Mesothelial cell of epicardium (in vitro differentiated cells): ENCODE measurements around the gene FYN. TPM values are rescaled to one million over a fixed set of nuclear protein-coding genes. Genes with fewer than 3 reads are reported as not detected.
A peak's percentile ranks its signal among the peaks of the same experiment; 100 is the strongest.

Experiments
- DNase-seq, 2 experiments: peaks; one replicate each; pipeline ENCODE4 v3.0.0; 2021; ENCODE audit warnings: low spot score in 2 of 2; ENCODE audit not compliant: unreplicated experiment in 2 of 2
- H3K27ac Mint-ChIP-seq: 2 replicates; pipeline ENCODE4 v1.8.0; 2021; ENCODE audit warnings: mixed read lengths
- H3K27me3 Mint-ChIP-seq: 2 replicates; pipeline ENCODE4 v1.8.0; 2021; ENCODE audit warnings: low read depth, mixed read lengths
- H3K36me3 Mint-ChIP-seq: 2 replicates; pipeline ENCODE4 v1.8.0; 2021; ENCODE audit warnings: mixed read lengths
- H3K4me1 Mint-ChIP-seq: 2 replicates; pipeline ENCODE4 v1.8.0; 2021; ENCODE audit warnings: mixed read lengths
- H3K4me3 Mint-ChIP-seq: 2 replicates; pipeline ENCODE4 v1.8.0; 2021; ENCODE audit warnings: mild to moderate bottlenecking, moderate library complexity, mixed read lengths
- H3K9me3 Mint-ChIP-seq: 2 replicates; pipeline ENCODE4 v1.8.0; 2021; ENCODE audit warnings: mixed read lengths
- CTCF ChIP-seq: fragments of 200-600 bp; sonication (generic); IDR thresholded peaks from one replicate; pipeline ENCODE4 v1.5.0; 2021; ENCODE audit warnings: antibody characterized with exemption; ENCODE audit not compliant: unreplicated experiment
- total RNA-seq: library from RNA; stranded (reverse); gene quantifications from 3 replicates; pipeline ENCODE4 v1.2.1, GENCODE V29; 2021

FYN gene
- total RNA-seq, 1 donor from 2014 or later, result 115 TPM

- Mint-ChIP-seq H3K4me3 (no peak overlapping the region), H3K4me1 (no peaks in the 10 kb centered on the region), H3K27ac (no peak overlapping the region), H3K27me3 (no peaks in the 10 kb centered on the region), H3K9me3 (peaks cover 6% of the 10 kb centered on the region), H3K36me3 (peaks cover 35% of the 10 kb centered on the region)
- DNase-seq, result no peak
- no peak for TF ChIP-seq CTCF
Measured at GRCh38 chr6:111737065-111737521, 136.2 kb downstream of the FYN start.

- Mint-ChIP-seq H3K4me3 (no peak overlapping the region), H3K27me3 (no peaks in the 10 kb centered on the region), H3K4me1 (peaks cover 4% of the 10 kb centered on the region), H3K36me3 (peaks cover 41% of the 10 kb centered on the region), H3K27ac (no peak overlapping the region), H3K9me3 (peaks cover 6% of the 10 kb centered on the region)
- no peak for DNase-seq
- TF ChIP-seq CTCF, result no peak
Measured at GRCh38 chr6:111736005-111736608, 137.1 kb downstream of the FYN start.

GRCh38 chr6:111734068-111735061, 138.9 kb downstream of the FYN start:
- no peak overlapping the region for H3K4me3 Mint-ChIP-seq
- H3K27ac Mint-ChIP-seq, result no peak overlapping the region
- H3K4me1 Mint-ChIP-seq, result peaks cover 4% of the 10 kb centered on the region
- no peak for DNase-seq
- TF ChIP-seq CTCF, result no peak
- no peaks in the 10 kb centered on the region for H3K27me3 Mint-ChIP-seq
- peaks cover 29% of the 10 kb centered on the region for H3K36me3 Mint-ChIP-seq
- peaks cover 6% of the 10 kb centered on the region for H3K9me3 Mint-ChIP-seq

- Mint-ChIP-seq H3K27ac (no peak overlapping the region), H3K36me3 (peaks cover 29% of the 10 kb centered on the region), H3K4me3 (no peak overlapping the region), H3K4me1 (peaks cover 4% of the 10 kb centered on the region), H3K27me3 (no peaks in the 10 kb centered on the region), H3K9me3 (peaks cover 9% of the 10 kb centered on the region)
- DNase-seq, result no peak
- TF ChIP-seq CTCF, result no peak
Measured at GRCh38 chr6:111732390-111732789, 140.9 kb downstream of the FYN start.

GRCh38 chr6:111731456-111732195, 141.6 kb downstream of the FYN start:
- H3K27me3 Mint-ChIP-seq, result no peaks in the 10 kb centered on the region
- peaks cover 4% of the 10 kb centered on the region for H3K4me1 Mint-ChIP-seq
- no peak overlapping the region for H3K4me3 Mint-ChIP-seq
- H3K27ac Mint-ChIP-seq, result peak overlapping the region; percentile 51
- TF ChIP-seq CTCF, result no peak
- peaks cover 37% of the 10 kb centered on the region for H3K36me3 Mint-ChIP-seq
- H3K9me3 Mint-ChIP-seq, result peaks cover 9% of the 10 kb centered on the region
- no peak for DNase-seq
